Left ventricle myocardium inferior (tissue), 1 donor: ENCODE data around the gene PNKP. TPM values are rescaled to one million over a fixed set of nuclear protein-coding genes. Genes with fewer than 3 reads are reported as not detected.

Experiments
- DNase-seq: peaks from one replicate; pipeline ENCODE4 v3.0.0-alpha.2; 2020
- H3K27ac ChIP-seq: fragments of 200-600 bp; replicated peaks from 2 replicates; pipeline ENCODE4 v1.8.0; 2021
- H3K27me3 ChIP-seq: fragments of 200-600 bp; 2 replicates; pipeline ENCODE4 v1.8.0; 2021; ENCODE audit warnings: low read depth
- H3K36me3 ChIP-seq: fragments of 200-600 bp; 2 replicates; pipeline ENCODE4 v1.8.0; 2021
- H3K4me1 ChIP-seq: fragments of 200-600 bp; 2 replicates; pipeline ENCODE4 v1.8.0; 2021
- H3K4me3 ChIP-seq: fragments of 200-600 bp; 2 replicates; pipeline ENCODE4 v1.8.0; 2021; ENCODE audit warnings: mild to moderate bottlenecking, moderate library complexity
- H3K9me3 ChIP-seq: fragments of 200-600 bp; replicated peaks from 2 replicates; pipeline ENCODE4 v1.8.0; 2021
- intact Hi-C: fragments of 100-400 bp; cut with micrococcal nuclease; formaldehyde crosslinking; loops from one replicate; pipeline ENCODE4 v1.11.0; 2022
- total RNA-seq: library from RNA; stranded (reverse); fragmentation: NEBNext Ultra II Directional; extraction: Animal tissue kit (Norgen Biotek cat#: 25700); gene quantifications from one replicate; pipeline ENCODE4 v1.2.1, GENCODE V29; 2021
- TF ChIP-seq, protein P1 (sequence below): fragments of 200-600 bp; IDR thresholded peaks from 2 replicates; pipeline ENCODE4 v1.8.0; 2021; ENCODE audit warnings: antibody characterized with exemption, mild to moderate bottlenecking, borderline replicate concordance
- donor health status: DM: no; HTN: yes; CAD: no; lungs with severe emphysema.

Gene PNKP
- total RNA-seq, 1 donor from 2014 or later = 45.1 TPM

DNA sequence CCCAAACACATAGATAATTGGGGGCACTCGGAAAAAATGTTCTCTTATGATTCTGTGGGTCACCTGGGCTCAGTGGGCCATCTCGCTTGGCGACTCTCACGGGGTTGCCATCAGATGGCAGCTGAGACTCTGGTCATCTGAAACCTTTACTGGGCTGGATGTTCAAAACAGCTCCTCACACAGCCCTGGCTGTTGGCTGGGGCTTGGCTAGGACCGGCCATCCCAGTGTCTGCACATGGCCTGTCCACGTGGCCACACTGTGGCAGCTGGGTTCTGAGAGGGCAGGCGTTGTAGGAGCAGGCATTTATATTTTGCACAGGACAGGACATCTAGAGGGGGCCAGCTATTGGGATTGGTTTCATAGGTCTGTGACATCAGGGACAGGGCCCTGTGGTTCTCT is 33.8 kb downstream of the PNKP start:
- no peak overlapping the region for H3K27ac ChIP-seq
- H3K36me3 ChIP-seq = peaks cover 99% of the 10 kb centered on the region
- intact Hi-C loops = no loop called here
- no peaks in the 10 kb centered on the region for H3K27me3 ChIP-seq
- H3K4me3 ChIP-seq = no peak overlapping the region
- DNase-seq = no peak
- no peaks in the 10 kb centered on the region for H3K4me1 ChIP-seq
- TF ChIP-seq, protein P1, sequence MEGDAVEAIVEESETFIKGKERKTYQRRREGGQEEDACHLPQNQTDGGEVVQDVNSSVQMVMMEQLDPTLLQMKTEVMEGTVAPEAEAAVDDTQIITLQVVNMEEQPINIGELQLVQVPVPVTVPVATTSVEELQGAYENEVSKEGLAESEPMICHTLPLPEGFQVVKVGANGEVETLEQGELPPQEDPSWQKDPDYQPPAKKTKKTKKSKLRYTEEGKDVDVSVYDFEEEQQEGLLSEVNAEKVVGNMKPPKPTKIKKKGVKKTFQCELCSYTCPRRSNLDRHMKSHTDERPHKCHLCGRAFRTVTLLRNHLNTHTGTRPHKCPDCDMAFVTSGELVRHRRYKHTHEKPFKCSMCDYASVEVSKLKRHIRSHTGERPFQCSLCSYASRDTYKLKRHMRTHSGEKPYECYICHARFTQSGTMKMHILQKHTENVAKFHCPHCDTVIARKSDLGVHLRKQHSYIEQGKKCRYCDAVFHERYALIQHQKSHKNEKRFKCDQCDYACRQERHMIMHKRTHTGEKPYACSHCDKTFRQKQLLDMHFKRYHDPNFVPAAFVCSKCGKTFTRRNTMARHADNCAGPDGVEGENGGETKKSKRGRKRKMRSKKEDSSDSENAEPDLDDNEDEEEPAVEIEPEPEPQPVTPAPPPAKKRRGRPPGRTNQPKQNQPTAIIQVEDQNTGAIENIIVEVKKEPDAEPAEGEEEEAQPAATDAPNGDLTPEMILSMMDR = no peak
- H3K9me3 ChIP-seq = no peaks in the 10 kb centered on the region

DNA sequence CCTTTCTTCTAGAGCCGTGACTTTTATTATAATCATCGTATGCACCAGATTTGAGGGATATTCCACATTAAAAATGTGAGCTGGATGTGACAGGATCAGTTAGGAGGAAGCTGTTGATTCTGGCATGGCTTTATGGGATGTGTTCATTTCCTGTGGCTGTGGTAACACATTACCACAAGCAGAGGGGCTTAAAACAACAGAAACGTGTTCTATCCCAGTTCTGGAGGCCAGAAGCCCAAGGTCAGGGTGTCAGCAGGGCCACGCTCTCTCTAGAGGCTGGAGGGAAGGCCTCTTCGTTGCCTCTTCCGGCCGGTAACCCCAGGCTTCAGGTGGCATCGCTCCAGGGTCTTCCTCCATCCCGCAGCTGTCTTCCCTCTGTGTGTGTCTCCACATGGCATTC is 34.8 kb downstream of the PNKP start:
- Histone ChIP-seq H3K27me3 (no peaks in the 10 kb centered on the region), H3K27ac (no peak overlapping the region), H3K36me3 (peaks cover 93% of the 10 kb centered on the region), H3K4me3 (no peak overlapping the region), H3K9me3 (no peaks in the 10 kb centered on the region), H3K4me1 (no peaks in the 10 kb centered on the region)
- no peak for DNase-seq
- TF ChIP-seq, protein P1 = no peak
- intact Hi-C loops = no loop called here

- TF ChIP-seq, protein P1 = no peak
- intact Hi-C loops = no loop called here
- Histone ChIP-seq H3K27me3 (no peaks in the 10 kb centered on the region), H3K4me3 (no peak overlapping the region), H3K9me3 (no peaks in the 10 kb centered on the region), H3K36me3 (peaks cover 85% of the 10 kb centered on the region), H3K4me1 (no peaks in the 10 kb centered on the region), H3K27ac (no peak overlapping the region)
- DNase-seq = no peak
Measured at GRCh38 chr19:49831592-49831991, 35.8 kb downstream of the PNKP start.

DNA sequence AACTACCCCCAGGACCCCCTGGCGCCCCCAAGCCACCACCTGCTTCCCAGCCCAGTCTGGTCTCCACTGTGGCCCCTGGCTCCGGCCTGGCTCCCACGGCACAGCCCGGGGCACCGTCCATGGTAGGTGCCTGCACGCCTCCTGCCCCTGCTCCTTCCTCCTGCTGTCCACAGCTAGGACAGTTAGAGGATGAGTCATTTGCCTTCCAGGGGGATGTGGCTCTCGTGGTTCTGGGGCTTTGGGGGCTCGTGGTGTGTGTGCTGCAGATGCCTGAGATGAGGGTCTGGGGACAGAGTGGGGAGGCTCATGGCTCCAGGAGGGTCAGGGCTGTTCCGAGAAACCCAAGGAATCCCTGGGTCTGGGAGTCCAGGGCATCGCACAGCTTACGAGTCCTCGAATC is 36.6 kb downstream of the PNKP start:
- no peak overlapping the region for H3K27ac ChIP-seq
- intact Hi-C loops = no loop called here
- no peak overlapping the region for H3K4me3 ChIP-seq
- H3K27me3 ChIP-seq = no peaks in the 10 kb centered on the region
- no peak for DNase-seq
- peaks cover 76% of the 10 kb centered on the region for H3K36me3 ChIP-seq
- TF ChIP-seq, protein P1 = no peak
- H3K9me3 ChIP-seq = no peaks in the 10 kb centered on the region
- H3K4me1 ChIP-seq = no peaks in the 10 kb centered on the region

- no peaks in the 10 kb centered on the region for H3K27me3 ChIP-seq
- no peak for DNase-seq
- H3K9me3 ChIP-seq = no peaks in the 10 kb centered on the region
- peaks cover 71% of the 10 kb centered on the region for H3K36me3 ChIP-seq
- intact Hi-C loops = no loop called here
- TF ChIP-seq, protein P1 = no peak
- H3K27ac ChIP-seq = no peak overlapping the region
- H3K4me1 ChIP-seq = peaks cover 4% of the 10 kb centered on the region
- H3K4me3 ChIP-seq = no peak overlapping the region
Measured at GRCh38 chr19:49829721-49830120, 37.7 kb downstream of the PNKP start.

- Histone ChIP-seq H3K4me1 (peaks cover 4% of the 10 kb centered on the region), H3K4me3 (no peak overlapping the region), H3K27ac (no peak overlapping the region), H3K9me3 (no peaks in the 10 kb centered on the region), H3K36me3 (peaks cover 68% of the 10 kb centered on the region), H3K27me3 (no peaks in the 10 kb centered on the region)
- DNase-seq = no peak
- TF ChIP-seq, protein P1 = no peak
- intact Hi-C loops = no loop called here
Measured at GRCh38 chr19:49829200-49829599, 38.2 kb downstream of the PNKP start.
